Activated CD4-positive, alpha-beta T cell treated with anti-CD3 and anti-CD28 coated beads, Interleukin-2, Interleukin-4, amounts not matched to agents 100 ng/mL and 50 ng/mL, durations not matched to agents 16 hours and 8 hours (primary cell): Measurements from ENCODE around the gene ITSN2.

Experiments used
- DNase-seq: peaks from one replicate; pipeline ENCODE4 v3.0.0-alpha.2; 2020; ENCODE audit warnings: low spot score

The ITSN2 gene

DNA sequence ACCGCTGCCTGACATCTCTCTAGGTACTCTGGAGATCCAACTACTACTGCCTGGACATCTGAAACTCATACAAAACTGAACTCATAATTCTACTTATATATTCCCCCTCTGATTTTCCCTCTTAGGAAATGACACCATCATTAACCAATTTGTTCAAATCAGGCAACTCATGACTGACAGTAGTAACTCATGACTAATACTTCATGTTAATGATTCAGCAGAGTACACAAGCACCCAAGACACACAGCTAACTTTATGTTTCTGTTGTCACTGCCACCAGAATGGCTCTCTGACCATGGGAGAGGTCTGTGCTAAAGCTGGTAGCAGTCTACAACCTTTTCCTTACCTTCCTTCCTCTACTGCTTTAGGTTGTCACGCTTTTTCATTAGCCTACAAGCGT is 91.1 kb downstream of the ITSN2 start:
- DNase-seq = peak; percentile 15

DNA sequence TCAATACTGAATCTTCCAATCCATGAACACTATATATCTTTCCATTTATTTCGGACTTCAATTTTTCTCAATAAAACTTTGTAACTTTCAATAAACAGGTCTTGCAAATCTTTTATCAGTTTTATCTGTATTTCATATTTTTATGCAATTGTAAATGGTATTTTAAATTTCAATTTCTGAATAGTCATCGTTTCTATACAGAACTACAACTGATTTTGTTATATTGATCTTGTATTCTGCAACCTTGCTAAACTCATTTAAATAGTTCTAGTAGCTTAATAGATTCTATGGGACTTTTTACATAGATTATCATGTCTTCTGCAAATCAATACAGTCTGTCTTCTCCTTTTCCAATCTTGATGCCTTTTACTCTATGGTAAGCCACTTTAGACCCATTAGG is 95.1 kb downstream of the ITSN2 start:
- DNase-seq = no peak

DNA sequence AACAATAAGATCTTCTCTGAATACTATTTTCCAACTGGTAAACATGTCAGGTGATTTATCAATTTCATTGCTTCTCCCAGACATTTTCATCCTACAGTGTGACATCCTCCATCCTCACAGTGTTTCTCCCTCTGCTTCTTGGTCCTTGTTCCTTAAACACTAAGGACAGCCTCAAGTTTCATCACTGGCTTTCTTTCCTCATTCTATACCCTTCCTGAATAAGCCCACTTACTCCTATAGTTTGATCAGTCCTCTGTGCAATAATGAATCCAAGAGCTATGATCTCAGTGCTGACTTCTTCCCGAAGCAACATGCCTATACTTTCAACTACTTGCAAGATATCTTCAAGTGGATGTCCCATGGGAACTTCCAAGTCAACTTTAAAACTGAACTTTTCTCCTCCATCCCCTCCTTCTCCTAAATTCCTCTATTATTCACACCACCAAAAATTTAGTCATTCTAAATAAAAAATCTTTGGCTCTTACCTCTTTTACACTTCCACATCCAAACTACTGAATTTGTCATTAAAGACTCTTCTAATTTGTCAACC is 97.8 kb downstream of the ITSN2 start:
- no peak for DNase-seq

DNA sequence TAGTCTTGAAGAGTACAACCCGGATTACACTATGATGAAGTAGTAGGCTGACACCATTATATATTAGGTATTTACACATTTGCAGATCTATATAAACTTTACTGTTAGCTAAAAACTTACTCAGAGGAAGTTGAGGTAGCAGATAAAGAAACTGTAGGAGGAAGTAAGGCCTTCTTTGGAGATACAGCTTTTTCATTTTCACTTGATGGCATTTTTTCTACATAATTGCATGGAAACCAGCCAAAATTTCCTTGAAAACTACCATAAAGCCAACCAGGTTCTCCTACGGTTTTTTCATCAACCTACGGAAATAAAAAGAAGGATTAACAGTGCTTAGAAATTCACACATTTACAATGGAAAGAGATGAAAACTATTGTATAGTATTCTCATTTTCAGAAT is 98.9 kb downstream of the ITSN2 start:
- DNase-seq = peak; percentile 3

DNA sequence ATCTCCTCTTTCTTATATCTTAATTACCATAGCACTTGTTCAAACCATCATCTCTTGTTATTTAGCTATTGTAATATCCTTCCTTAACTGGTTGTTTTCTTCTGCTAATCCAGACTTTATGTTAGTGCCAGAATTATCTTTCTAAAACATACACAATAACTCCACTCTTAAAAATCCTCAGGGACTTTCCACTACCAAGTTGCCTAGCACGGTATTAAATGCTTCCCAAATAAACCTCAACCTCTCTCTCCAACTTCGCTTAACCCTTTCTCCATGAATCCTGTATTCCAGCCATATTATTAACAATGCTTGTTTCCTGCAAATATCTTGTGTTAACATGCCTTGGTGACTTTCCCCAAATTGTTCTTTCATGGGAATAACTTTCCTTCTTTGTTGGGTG is 101.0 kb downstream of the ITSN2 start:
- DNase-seq = no peak

DNA sequence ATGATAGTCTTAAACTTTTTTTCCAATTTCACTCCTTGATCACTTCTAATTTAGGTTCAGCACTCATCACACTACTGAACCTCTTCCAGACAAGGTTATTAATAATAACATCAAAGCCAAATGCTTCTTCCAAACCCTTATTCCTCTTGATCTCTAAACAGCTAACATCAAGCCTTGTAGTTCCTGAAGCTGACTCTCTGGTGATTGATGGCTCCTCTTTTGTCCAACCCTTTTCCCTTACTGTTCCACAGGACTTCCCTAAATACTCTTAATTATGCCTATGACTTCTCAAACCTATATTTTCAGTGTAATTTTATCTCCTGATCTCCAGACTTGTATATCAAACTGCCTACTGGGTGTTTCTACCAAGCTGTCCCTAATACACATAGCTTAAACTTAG is 101.6 kb downstream of the ITSN2 start:
- no peak for DNase-seq

DNA sequence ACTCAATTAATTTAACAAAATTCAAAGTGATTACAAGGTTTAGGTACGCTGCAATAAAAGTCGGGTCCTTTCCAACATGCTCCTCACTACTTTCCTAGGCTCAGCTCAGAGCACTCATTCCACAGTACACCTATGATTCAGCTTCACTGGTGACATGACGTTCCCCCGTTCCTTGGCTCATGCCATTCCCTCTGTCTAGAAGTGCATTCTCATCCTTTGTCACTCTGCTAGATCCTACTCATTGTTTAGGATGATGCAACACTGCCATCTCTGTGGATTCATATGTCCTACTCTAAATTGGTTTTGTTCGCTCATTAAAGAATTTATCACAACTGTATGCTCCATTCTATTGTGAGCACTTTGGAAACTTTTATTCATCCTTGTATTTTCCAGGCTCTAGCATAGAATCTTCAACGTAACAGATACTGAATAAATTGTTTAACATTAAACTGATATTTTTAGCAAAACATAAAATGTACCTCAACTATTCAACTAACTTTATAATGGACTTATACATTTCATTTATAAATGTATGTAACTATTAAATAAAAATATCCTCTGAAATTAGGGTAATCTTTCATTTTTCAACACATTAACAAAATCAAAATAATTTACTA is 106.9 kb downstream of the ITSN2 start:
- no peak for DNase-seq

DNA sequence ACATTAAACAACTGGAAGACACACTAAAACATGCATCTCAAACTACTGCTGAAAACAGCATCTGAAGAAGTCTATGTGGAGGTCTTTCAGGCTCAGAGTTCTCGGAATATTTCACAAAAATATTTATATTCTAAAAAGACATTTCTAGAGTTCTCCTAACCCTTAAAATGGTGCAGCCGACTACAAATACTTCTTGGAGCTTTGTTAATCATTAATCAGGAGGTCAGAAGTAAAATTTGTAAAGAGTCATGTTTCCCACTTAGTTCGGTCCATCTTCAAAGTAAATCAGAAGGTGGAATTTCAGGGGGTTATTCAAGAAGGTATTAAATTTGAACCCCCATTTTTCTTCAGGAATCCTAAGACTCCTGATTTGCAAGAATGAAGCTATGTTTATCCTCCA is 112.7 kb downstream of the ITSN2 start:
- no peak for DNase-seq

DNA sequence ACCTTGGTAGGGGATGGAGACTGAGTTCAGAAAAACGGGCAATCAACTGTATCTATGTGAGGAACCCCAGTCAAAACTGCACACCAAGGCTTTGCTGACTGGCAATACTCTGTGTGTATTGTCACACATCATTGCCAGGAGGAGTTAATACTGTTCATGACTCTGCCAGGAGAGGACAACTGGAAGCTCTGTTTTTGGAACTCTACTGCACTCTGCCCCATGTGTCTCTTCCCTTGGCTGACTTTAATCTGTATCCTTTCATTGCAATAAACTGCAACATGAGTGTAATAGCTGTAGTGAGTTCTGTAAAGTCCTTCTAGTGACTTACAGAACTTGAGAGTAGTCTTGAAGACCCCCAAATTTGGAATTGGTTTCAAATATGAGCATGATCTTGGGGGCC is 113.2 kb downstream of the ITSN2 start:
- DNase-seq = no peak

DNA sequence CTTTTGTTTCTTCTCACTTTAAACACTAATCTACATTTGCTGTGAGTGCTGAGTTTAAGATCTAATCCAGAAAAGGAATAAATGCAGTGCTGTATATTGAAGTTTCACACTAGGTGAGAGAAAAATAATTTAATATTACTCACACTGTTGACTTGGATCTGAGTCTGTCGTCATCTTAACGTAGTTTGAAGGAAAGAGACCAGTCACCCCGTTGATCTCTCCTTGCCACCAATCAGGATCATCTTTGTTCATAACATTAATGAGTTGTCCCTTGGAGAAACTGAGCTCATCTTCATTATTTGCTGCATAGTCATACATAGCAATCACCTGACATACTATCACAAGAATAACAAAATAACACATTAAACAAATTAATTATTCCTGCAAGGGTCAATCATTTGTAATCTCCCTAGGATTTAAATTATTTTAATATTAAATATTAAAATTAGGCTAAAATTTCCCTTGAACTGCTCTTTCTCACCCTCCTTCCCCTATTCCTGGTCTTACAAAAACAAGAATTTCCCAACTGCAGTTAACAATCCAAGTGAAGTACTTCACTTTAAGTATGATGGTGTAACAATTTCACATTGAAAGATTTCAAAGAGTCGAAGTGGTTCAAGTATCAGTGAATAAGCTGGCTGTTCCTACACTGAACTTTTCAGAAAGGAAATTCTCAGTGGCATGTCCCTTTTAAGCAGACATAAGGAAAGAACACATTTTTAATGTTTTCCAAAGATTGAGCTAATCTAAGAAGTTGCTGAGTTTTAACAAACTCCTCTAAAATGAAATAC is 114.2 kb downstream of the ITSN2 start:
- DNase-seq = no peak

DNA sequence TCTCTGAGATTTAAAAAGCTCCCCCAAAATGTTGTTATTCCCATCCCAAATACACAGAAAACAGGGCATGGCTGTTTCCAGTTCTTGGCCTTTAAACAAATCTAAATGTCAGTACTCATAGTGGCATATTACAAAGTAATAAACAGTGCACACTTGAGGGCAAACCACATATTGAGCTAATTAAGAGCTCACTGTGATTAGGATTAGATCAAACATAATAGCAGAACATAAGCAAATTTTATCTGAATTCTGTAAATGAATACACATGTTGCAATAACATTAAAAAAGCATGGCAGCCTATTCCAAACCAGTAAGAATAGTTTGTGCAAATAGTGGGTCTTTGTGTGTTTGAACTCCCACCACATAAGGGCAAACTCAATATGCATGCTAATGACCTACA is 118.8 kb downstream of the ITSN2 start:
- DNase-seq = no peak

DNA sequence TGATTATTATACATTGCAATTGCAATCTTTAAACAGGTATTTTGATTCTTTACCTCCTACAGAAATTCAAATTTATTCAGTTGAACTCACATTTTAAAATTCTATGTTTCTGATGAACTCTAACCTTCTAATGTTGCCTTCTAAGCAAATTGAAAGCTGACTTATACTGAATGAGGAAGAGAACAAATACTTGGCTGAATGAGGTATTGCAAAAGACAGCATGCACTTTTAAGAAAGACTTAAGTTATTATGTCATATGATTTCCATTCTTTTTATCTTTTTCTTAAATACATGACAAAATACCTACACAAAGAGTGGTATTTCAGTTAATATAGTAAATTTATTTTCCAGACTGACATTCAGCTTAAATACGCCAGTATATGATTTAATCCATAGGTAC is 120.8 kb downstream of the ITSN2 start:
- DNase-seq = no peak

DNA sequence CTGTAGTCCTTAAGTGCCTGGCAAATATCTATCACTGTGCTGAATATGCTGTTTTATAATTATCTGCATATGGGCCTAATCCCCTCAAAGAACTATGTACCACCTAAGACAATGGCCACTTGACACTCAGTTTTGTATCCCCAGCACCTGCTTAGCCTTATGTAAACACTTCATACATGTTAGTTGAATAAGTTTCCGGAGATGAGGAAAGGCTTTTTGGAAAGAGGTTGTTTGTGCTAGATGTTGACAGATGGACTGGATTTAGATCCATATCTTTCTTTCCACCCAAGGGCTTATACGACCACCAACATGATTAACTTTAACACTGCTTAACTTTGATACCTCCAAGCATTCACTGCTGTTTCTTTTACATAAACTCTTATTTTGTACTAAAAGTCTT is 122.2 kb downstream of the ITSN2 start:
- no peak for DNase-seq

DNA sequence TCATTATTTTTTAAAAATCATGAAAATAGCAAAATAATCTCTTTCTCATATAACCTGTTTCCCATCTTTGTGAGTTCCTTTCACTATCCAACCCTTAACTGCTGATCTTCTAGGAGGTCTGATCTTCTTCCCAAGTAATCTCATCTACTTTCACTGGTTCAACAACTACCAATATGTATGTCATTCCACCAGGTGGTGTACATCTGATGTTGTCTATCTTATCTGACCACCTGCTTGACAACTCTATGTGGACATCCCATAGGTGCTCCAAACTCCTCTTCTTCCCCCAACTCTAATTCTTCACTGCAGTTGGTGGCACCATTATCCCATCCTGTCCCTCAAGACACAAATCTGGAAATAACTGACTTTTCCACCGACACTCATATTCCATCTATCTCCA is 123.0 kb downstream of the ITSN2 start:
- DNase-seq = no peak

DNA sequence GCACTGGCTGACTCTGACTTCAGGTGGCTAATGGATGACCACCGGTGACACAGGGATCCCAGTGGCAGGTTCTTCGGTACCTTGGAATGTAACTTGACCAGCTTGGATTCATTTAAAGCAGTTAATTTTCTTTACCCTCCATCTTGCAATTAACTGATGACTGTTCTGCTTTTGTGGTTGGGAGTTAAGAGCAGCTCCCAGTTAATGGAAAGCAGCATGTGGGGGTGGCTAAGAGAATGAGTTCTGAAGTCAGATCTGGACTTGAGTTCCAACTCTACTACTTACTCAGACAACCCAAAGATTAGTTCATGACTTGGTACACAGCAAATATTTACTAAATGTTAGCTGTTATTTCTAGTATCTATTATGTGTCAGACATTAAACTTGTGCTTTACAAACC is 127.0 kb downstream of the ITSN2 start:
- no peak for DNase-seq

DNA sequence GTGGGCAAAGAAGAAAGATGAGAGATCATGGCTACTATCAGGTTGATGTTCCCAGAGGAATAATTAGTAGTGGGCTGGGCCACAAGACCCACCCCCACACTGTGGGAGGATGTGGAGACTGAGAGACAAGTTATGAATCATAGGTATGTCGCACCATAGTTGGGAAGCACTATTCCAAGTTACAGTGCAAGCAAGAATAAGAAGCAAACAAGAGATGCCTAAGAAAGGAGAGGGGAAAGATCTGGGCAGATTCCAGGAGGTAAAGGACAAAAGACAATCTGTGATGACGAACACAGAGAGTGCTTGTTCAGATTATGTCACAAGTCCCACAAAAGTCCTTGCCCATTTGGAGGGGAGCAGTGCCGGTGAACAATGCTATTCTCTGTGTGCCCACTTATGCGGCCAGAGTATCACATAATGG is 128.9 kb downstream of the ITSN2 start:
- no peak for DNase-seq

DNA sequence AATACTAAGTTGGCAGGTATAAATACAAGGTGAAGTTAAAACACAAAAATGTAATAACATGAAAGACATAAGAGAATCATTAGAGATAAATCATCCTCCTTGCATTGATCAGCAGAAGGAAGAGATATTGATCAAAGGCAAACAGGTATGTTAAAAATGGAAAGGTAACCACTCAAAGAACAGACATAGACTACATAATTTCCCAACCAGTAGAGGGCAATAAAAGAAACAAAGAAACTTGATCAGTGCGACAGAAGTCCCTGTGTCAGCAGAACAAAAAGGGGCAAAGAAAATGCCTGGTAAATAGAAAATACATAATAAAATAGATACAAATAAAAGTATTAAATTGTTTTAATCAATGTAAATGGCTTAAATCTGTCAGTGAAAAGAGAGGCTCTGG is 131.9 kb downstream of the ITSN2 start:
- peak; percentile 8 for DNase-seq

DNA sequence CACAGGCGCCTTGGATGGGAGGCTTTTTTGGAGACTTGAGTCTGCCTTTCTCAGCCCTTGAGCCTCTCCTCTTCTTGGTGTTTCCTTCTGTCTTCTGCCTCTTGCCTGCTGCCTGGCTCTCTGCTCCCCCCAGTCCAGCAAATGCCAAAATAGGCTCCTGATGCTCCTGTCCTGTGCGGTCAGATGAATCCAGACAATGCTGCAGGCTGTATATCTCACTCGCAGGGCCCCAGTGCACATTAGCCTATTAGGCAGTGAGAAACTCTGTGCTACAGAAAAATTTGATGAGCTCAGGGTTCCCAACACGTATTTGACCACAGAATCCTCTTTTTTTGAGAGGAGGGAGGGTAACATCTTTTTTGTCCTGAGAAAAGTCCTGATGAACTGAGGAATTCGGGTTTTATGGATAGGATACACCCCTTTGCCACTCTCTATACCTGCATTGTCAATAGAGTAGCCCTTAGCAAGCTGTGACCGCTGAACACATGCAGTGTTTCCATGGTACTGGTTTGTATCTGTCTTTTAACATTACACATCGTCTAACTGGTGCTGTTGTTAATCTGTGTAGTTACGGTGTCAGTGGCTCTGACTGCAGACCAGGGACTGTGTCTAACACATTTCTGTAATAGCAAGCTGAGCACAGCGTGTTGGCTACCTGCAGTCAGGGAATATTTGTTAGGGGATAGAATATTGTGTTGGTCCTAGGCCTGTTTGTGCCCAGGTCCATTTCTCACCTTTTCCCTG is 134.7 kb downstream of the ITSN2 start:
- no peak for DNase-seq

DNA sequence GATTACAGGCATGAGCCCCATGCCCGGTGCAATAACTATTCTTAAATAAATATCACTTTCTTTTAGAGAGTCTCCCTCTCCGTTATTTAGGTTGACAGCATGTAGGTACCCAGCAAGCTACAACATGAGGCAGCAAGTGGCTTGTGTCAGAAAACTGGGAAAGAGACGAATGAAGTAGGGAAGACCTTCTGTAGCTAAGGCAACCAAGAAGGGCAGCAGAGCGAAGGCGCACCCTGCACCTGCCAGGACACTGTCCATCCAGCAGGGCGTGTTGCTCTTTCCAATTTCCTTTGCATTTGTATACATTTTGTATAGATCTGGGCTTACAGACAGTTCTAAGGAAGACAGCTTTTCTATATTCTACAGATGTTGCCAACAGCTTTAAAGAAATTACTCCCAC is 137.4 kb downstream of the ITSN2 start:
- no peak for DNase-seq

DNA sequence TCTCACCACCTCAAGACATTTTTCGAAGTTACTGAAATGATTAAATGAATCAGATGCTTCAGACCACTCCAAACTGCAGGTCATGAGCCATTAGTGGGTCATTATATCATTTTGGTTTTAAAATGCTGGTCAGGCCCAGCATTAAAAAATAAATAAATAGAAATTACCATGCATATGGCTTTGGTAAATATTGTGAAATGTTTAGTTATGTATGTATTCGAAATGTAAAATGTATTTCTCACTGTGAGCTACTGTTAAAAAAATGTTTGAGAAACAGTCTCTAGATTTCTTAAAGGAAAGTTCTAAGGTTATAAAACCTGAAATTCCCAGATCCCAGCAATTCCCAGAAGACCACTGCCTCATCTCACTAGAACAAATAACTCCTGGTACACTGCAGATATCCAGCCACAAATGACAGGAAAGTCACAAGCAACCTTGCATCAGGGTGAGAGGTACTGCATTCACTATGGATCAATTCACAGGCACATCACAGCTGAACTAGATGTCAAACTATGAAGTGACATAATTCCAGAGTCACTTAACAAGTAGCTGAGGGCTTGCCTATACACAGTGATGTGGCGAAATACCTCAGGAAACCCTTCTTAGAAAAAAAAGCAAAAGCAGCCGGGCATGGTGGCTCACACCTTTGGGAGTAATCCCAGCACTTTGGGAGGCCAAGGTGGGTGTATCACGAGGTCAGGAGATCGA is 138.8 kb downstream of the ITSN2 start:
- DNase-seq = no peak

DNA sequence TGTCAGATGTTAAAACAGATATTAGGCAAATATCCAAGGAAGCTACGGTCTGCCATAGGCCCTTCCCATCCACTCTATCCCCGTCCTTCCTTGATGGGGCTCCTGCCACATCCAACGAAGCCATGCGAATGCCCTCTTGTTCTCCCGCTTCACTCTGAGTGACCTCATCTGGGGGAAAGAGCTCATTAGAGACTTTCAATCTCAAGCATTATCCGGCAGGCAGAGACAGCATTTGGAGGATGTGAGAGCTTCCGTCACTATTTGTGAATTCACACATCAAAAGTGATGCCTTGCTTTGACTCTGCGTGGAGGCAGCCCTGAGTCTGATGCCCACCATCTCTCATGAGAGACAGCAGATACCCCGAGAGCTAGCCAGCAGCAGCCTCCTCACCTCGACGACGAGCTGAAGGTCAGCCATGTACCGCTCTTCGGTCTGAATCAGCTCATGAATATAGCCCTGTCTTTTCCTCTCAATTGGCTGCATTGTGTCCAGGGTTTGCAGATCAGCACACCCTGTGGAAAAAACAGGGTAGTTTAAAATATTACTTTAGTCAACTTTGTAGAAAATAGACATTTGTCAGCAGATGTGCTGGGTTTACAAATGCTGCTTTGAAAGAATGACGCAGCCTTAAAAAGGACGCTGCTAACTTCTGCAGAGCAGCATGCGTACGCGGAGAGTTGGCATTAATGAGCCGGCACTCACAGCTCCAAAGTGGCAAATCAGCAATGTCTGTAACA is 139.6 kb downstream of the ITSN2 start:
- DNase-seq = no peak

DNA sequence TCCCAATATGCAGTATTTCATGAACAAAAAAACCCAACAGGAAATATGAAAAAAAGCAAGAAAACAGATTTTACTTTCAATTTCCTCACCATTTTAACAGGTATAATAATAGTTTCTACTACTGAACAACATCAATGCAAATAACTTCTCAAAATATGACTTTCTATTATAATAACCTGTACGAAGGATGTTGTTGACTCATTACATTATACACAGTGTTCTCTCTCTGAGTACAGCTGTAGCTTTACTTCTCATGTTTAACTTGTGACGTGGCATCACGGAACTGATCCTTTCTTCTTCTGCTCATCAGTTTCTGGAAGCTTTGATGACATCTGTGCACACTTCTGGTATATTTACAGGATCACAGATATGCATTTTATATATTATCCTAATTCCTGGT is 145.5 kb downstream of the ITSN2 start:
- DNase-seq = peak; percentile 37
